Large intestine (tissue), 3 donors: Measurements from ENCODE around the gene DNPH1. TPM values are rescaled to one million over a fixed set of nuclear protein-coding genes. Genes with fewer than 3 reads are reported as not detected.

Source experiments
- DNase-seq, 2 donors: peaks; one replicate each; pipeline versions ENCODE4 v3.0.0 to v3.0.0-alpha.2; 2013
- H3K27ac ChIP-seq: one replicate; pipeline ENCODE4 v1.5.1; 2013; ENCODE audit warnings: low read length
- H3K27me3 ChIP-seq: 2 replicates; pipeline ENCODE4 v1.6.1; 2013; ENCODE audit warnings: low read length; ENCODE audit not compliant: control insufficient read depth, insufficient read depth
- H3K36me3 ChIP-seq: 2 replicates; pipeline ENCODE4 v1.6.1; 2013; ENCODE audit warnings: low read length; ENCODE audit not compliant: control insufficient read depth, insufficient read depth
- H3K4me1 ChIP-seq: one replicate; pipeline ENCODE4 v1.6.1; 2013; ENCODE audit warnings: low read length; ENCODE audit not compliant: control insufficient read depth, insufficient read depth
- H3K4me3 ChIP-seq: one replicate; pipeline ENCODE4 v1.5.1; 2013; ENCODE audit warnings: low read length
- H3K9me3 ChIP-seq: one replicate; pipeline ENCODE4 v1.6.1; 2013; ENCODE audit warnings: mild to moderate bottlenecking, low read depth, low read length, moderate library complexity; ENCODE audit not compliant: control insufficient read depth
- WGBS: methylation state at CpG from one replicate; pipeline ENCODE4 v1.1.5; 2013; ENCODE audit warnings: low lambda C conversion rate; ENCODE audit not compliant: insufficient coverage; 5-methylcytosine and 5-hydroxymethylcytosine counted together
- polyA plus RNA-seq: library from polyadenylated mRNA; unstranded; fragments of 120-200 nt; gene quantifications from one replicate; pipeline ENCODE4 v1.2.1, GENCODE V29; 2013

Gene DNPH1
- polyA plus RNA-seq, 1 donor, result 152 TPM

- WGBS, result 83% methylated on average over 1 of the region's 21 CpGs
Observed at GRCh38 chr6:43184268-43184985, 44.9 kb downstream of the DNPH1 start.

GRCh38 chr6:43183441-43183840, 45.8 kb downstream of the DNPH1 start:
- H3K9me3 ChIP-seq, result no peaks in the 10 kb centered on the region
- H3K4me1 ChIP-seq, result peaks cover 9% of the 10 kb centered on the region
- WGBS, result 78% methylated on average over 1 of the region's 4 CpGs
- no peaks in the 10 kb centered on the region for H3K27me3 ChIP-seq
- no peak overlapping the region for H3K4me3 ChIP-seq
- no peak for DNase-seq
- no peak overlapping the region for H3K27ac ChIP-seq
- H3K36me3 ChIP-seq, result peaks cover 51% of the 10 kb centered on the region

More at GRCh38 chr6:43184268-43184985, 44.9 kb downstream of the DNPH1 start:
- Histone ChIP-seq H3K27ac (no peak overlapping the region), H3K4me1 (peaks cover 9% of the 10 kb centered on the region), H3K4me3 (no peak overlapping the region), H3K36me3 (peaks cover 44% of the 10 kb centered on the region), H3K27me3 (no peaks in the 10 kb centered on the region), H3K9me3 (no peaks in the 10 kb centered on the region)
- no peak for DNase-seq

- Histone ChIP-seq H3K27me3 (no peaks in the 10 kb centered on the region), H3K9me3 (no peaks in the 10 kb centered on the region), H3K4me3 (peak within 1 kb of the TSS; percentile 93), H3K36me3 (peaks cover 46% of the 10 kb centered on the region), H3K27ac (peak within 1 kb of the TSS; percentile 72), H3K4me1 (peaks cover 9% of the 10 kb centered on the region)
- DNase-seq, result peak; percentile 80 to 86
- WGBS, result 21% methylated on average over 2 of the region's 51 CpGs
Observed at GRCh38 chr6:43181942-43182860, 47.1 kb downstream of the DNPH1 start, which contains the start of gene CUL9. CUL9 (plus strand) TSS chr6:43182196; CDS start chr6:43184311, 2,115 bp downstream.

GRCh38 chr6:43181621-43181941, 47.7 kb downstream of the DNPH1 start:
- no peaks in the 10 kb centered on the region for H3K27me3 ChIP-seq
- DNase-seq, result no peak
- H3K4me3 ChIP-seq, result peak overlapping the region; percentile 93
- peak overlapping the region; percentile 72 for H3K27ac ChIP-seq
- H3K36me3 ChIP-seq, result peaks cover 44% of the 10 kb centered on the region
- H3K4me1 ChIP-seq, result peaks cover 9% of the 10 kb centered on the region
- H3K9me3 ChIP-seq, result no peaks in the 10 kb centered on the region
- 30% methylated on average over 2 of the region's 9 CpGs for WGBS

- Histone ChIP-seq H3K36me3 (peaks cover 44% of the 10 kb centered on the region), H3K27me3 (no peaks in the 10 kb centered on the region), H3K4me1 (peaks cover 9% of the 10 kb centered on the region), H3K4me3 (no peak overlapping the region), H3K27ac (no peak overlapping the region), H3K9me3 (no peaks in the 10 kb centered on the region)
- no peak for DNase-seq
- no CpG with 5 or more reads among the region's 5 CpGs for WGBS
Observed at GRCh38 chr6:43180985-43181384, 48.3 kb downstream of the DNPH1 start.

GRCh38 chr6:43180058-43180457, 49.2 kb downstream of the DNPH1 start:
- H3K4me1 ChIP-seq, result peaks cover 14% of the 10 kb centered on the region
- no peaks in the 10 kb centered on the region for H3K27me3 ChIP-seq
- DNase-seq, result no peak
- H3K36me3 ChIP-seq, result peaks cover 51% of the 10 kb centered on the region
- H3K9me3 ChIP-seq, result no peaks in the 10 kb centered on the region
- no peak overlapping the region for H3K27ac ChIP-seq
- no peak overlapping the region for H3K4me3 ChIP-seq
- WGBS, result no CpG with 5 or more reads among the region's 7 CpGs

- peaks cover 46% of the 10 kb centered on the region for H3K36me3 ChIP-seq
- no peaks in the 10 kb centered on the region for H3K9me3 ChIP-seq
- H3K4me3 ChIP-seq, result no peak overlapping the region
- no CpG with 5 or more reads among the region's 20 CpGs for WGBS
- no peak overlapping the region for H3K27ac ChIP-seq
- peaks cover 20% of the 10 kb centered on the region for H3K4me1 ChIP-seq
- no peaks in the 10 kb centered on the region for H3K27me3 ChIP-seq
- no peak for DNase-seq
Observed at GRCh38 chr6:43178951-43179830, 50.1 kb downstream of the DNPH1 start.

- WGBS, result 88% methylated on average over 1 of the region's 12 CpGs
- Histone ChIP-seq H3K36me3 (peaks cover 44% of the 10 kb centered on the region), H3K4me1 (peaks cover 28% of the 10 kb centered on the region), H3K9me3 (no peaks in the 10 kb centered on the region), H3K27ac (no peak overlapping the region), H3K4me3 (no peak overlapping the region), H3K27me3 (no peaks in the 10 kb centered on the region)
- no peak for DNase-seq
Observed at GRCh38 chr6:43178150-43178549, 51.1 kb downstream of the DNPH1 start.

- DNase-seq, result no peak
- H3K36me3 ChIP-seq, result peaks cover 44% of the 10 kb centered on the region
- H3K9me3 ChIP-seq, result no peaks in the 10 kb centered on the region
- WGBS, result no CpG with 5 or more reads among the region's 6 CpGs
- H3K4me1 ChIP-seq, result peaks cover 29% of the 10 kb centered on the region
- H3K27me3 ChIP-seq, result no peaks in the 10 kb centered on the region
- no peak overlapping the region for H3K27ac ChIP-seq
- H3K4me3 ChIP-seq, result no peak overlapping the region
Observed at GRCh38 chr6:43176423-43176786, 52.9 kb downstream of the DNPH1 start.
